Gastrocnemius medialis (tissue), 4 donors: ENCODE measurements around the gene RUSF1. TPM values are rescaled to one million over a fixed set of nuclear protein-coding genes. Genes with fewer than 3 reads are reported as not detected.

ENCODE experiments used
- ATAC-seq, 2 donors: fragments of 150-250 bp; one replicate each; pipeline ENCODE4 v1.9.1; 2016
- DNase-seq, 2 donors: peaks; one replicate each; pipeline ENCODE4 v3.0.0-alpha.2; 2019
- H3K27ac ChIP-seq, 4 donors: fragments of 200-600 bp; sonication (generic); 1 replicate in 1 of 4; 2 replicates in 3 of 4; pipeline ENCODE4 v1.5.1; 2016 to 2018; ENCODE audit warnings: mild to moderate bottlenecking in 2 of 4, moderate library complexity in 1 of 4
- H3K27me3 ChIP-seq, 3 donors: fragments of 200-600 bp; sonication (generic) in 2 of 3; 1 replicate in 1 of 3; 2 replicates in 2 of 3; pipeline versions ENCODE4 v1.5.1 to v1.6.0; 2016 to 2019; ENCODE audit warnings: mild to moderate bottlenecking in 1 of 3, moderate library complexity in 1 of 3
- H3K36me3 ChIP-seq, 2 donors: fragments of 200-600 bp; sonication (generic) in 1 of 2; one replicate each; pipeline ENCODE4 v1.5.1; 2017 to 2018
- H3K4me1 ChIP-seq, 2 donors: fragments of 200-600 bp; sonication (generic) in 1 of 2; one replicate each; pipeline ENCODE4 v1.5.1; 2016 to 2017; ENCODE audit warnings: mild to moderate bottlenecking in 2 of 2
- H3K4me3 ChIP-seq, 4 donors: fragments of 200-600 bp; sonication (generic) in 3 of 4; 1 replicate in 1 of 4; 2 replicates in 3 of 4; pipeline ENCODE4 v1.5.1; 2016 to 2019; ENCODE audit warnings: mild to moderate bottlenecking in 2 of 4
- H3K9me3 ChIP-seq, 3 donors: fragments of 200-600 bp; sonication (generic) in 2 of 3; 1 replicate in 1 of 3; 2 replicates in 2 of 3; pipeline ENCODE4 v1.5.1; 2016 to 2019
- CTCF ChIP-seq, 5 experiments: fragments of 450-650 bp in 3 of 5; fragments of 200-600 bp in 2 of 5; sonication (generic) in 2 of 5; IDR thresholded peaks in 4 of 5; conservative IDR thresholded peaks in 1 of 5; 1 replicate in 4 of 5; 2 replicates in 1 of 5; pipeline ENCODE4 v1.5.1; 2016 to 2019; ENCODE audit warnings: antibody characterized with exemption in 5 of 5, mild to moderate bottlenecking in 3 of 5, moderate library complexity in 3 of 5
- POLR2A ChIP-seq, 2 donors: fragments of 450-650 bp; IDR thresholded peaks; one replicate each; pipeline ENCODE4 v1.6.1; 2017; ENCODE audit warnings: antibody characterized with exemption in 2 of 2, mild to moderate bottlenecking in 2 of 2, moderate library complexity in 2 of 2
- in situ Hi-C, 4 donors: fragments of 200-750 bp; cut with MboI; loops; one replicate each; pipeline versions ENCODE4 v1.15.0 to v1.8.0; 2017; ENCODE audit warnings: low sequenced_read_pairs in 4 of 4
- intact Hi-C: fragments of 100-400 bp; cut with DNase I; formaldehyde crosslinking; loops from one replicate; pipeline ENCODE4 v1.15.1; 2023; ENCODE audit warnings: low total_unique reads
- total RNA-seq, 4 donors: library from RNA; depleted of rRNA; stranded (reverse); fragments of >200 nt; gene quantifications; one replicate each; pipeline versions ENCODE4 v1.1.0 to v1.2.3, GENCODE V29; 2016

RUSF1 gene
- total RNA-seq, 4 donors from 2014 or later = 6.7 to 15.1 (median 8.5) TPM

- H3K4me3 ChIP-seq = no peak overlapping the region
- no peaks in the 10 kb centered on the region for H3K36me3 ChIP-seq
- H3K27ac ChIP-seq = no peak overlapping the region
- DNase-seq (no peak), ATAC-seq (no peak)
- TF ChIP-seq POLR2A (IDR thresholded peaks at IDR 0.05) (no peak), CTCF (IDR thresholded peaks at IDR 0.05 in 4 of 5, conservative IDR thresholded peaks at IDR 0.05 in 1 of 5) (no peak)
- no peaks in the 10 kb centered on the region for H3K9me3 ChIP-seq
- in situ Hi-C loops (loop anchor here in 3 of 4 donors (25.0 kb wide), 3 partner anchors 199 to 374 kb away; partner anchors contain the start of gene ZNF267 (in 2 of the 3)), intact Hi-C loops (no loop called here)
- peaks cover 10 to 12% of the 10 kb centered on the region in 2 donors for H3K4me1 ChIP-seq
- H3K27me3 ChIP-seq = peaks cover 0 to 3% (median 0%) of the 10 kb centered on the region in 3 donors
Observed at GRCh38 chr16:31513126-31513525, 4.9 kb upstream of the RUSF1 start.

- intact Hi-C loops = loop anchor here (1.0 to 10.0 kb wide), 4 partner anchors 36 to 366 kb away; partner anchors contain the start of genes ARMC5, TGFB1I1 and ZNF267
- H3K27ac ChIP-seq = peak overlapping the region; percentile 88 to 93 (median 91)
- TF ChIP-seq POLR2A (IDR thresholded peaks at IDR 0.05) (no peak), CTCF (IDR thresholded peaks at IDR 0.05 in 4 of 5, conservative IDR thresholded peaks at IDR 0.05 in 1 of 5) (no peak)
- DNase-seq (no peak), ATAC-seq (peak; percentile 13 to 23)
- peaks cover 24 to 28% of the 10 kb centered on the region in 2 donors for H3K4me1 ChIP-seq
- H3K4me3 ChIP-seq = peak overlapping the region; percentile 74 to 98 (median 87)
- no peaks in the 10 kb centered on the region for H3K9me3 ChIP-seq
- in situ Hi-C loops = loop anchor here in 3 of 4 donors (10.0 to 25.0 kb wide), 4 partner anchors 54 to 379 kb away; partner anchors contain the start of genes ZNF267 (in 2 of the 3) and ARMC5 (in 1 of the 3)
- H3K36me3 ChIP-seq = no peaks in the 10 kb centered on the region
- no peaks in the 10 kb centered on the region for H3K27me3 ChIP-seq
Observed at GRCh38 chr16:31508706-31509195, 560 bp upstream of the RUSF1 start.

- Histone ChIP-seq H3K27ac (peak overlapping the region; percentile 88 to 93 (median 91)), H3K4me1 (peaks cover 24 to 28% of the 10 kb centered on the region in 2 donors), H3K4me3 (peak overlapping the region; percentile 74 to 98 (median 87)), H3K27me3 (no peaks in the 10 kb centered on the region), H3K9me3 (no peaks in the 10 kb centered on the region), H3K36me3 (no peaks in the 10 kb centered on the region)
- intact Hi-C loops = loop anchor here (10.0 kb wide), 1 partner anchor 367 kb away; the partner anchor contains the start of gene ZNF267
- DNase-seq (no peak), ATAC-seq (peak; percentile 7 to 13)
- in situ Hi-C loops = loop anchor here in 3 of 4 donors (10.0 to 25.0 kb wide), 4 partner anchors 53 to 380 kb away; partner anchors contain the start of genes ZNF267 (in 2 of the 3) and ARMC5 (in 1 of the 3)
- TF ChIP-seq POLR2A (IDR thresholded peaks at IDR 0.05) (no peak), CTCF (IDR thresholded peaks at IDR 0.05 in 4 of 5, conservative IDR thresholded peaks at IDR 0.05 in 1 of 5) (no peak)
Observed at GRCh38 chr16:31507617-31507928, 618 bp downstream of the RUSF1 start.

GRCh38 chr16:31505483-31505882 lies 2.7 kb downstream of the RUSF1 start:
- peaks cover 24 to 28% of the 10 kb centered on the region in 2 donors for H3K4me1 ChIP-seq
- H3K27ac ChIP-seq = no peak overlapping the region
- H3K27me3 ChIP-seq = no peaks in the 10 kb centered on the region
- DNase-seq = no peak
- in situ Hi-C loops (loop anchor here in 3 of 4 donors (10.0 to 25.0 kb wide), 4 partner anchors 51 to 382 kb away; partner anchors contain the start of genes ZNF267 (in 2 of the 3) and ARMC5 (in 1 of the 3)), intact Hi-C loops (loop anchor here (10.0 kb wide), 1 partner anchor 369 kb away; the partner anchor contains the start of gene ZNF267)
- no peaks in the 10 kb centered on the region for H3K9me3 ChIP-seq
- no peak overlapping the region for H3K4me3 ChIP-seq
- H3K36me3 ChIP-seq = no peaks in the 10 kb centered on the region
- TF ChIP-seq POLR2A (IDR thresholded peaks at IDR 0.05) (no peak), CTCF (IDR thresholded peaks at IDR 0.05 in 4 of 5, conservative IDR thresholded peaks at IDR 0.05 in 1 of 5) (no peak)
- no peak for ATAC-seq
